IPS-NIHi7 (cell line): ENCODE data around the gene CGNL1.

Experiments used
- DNase-seq: peaks from one replicate; pipeline ENCODE4 v3.0.0; 2012; ENCODE audit warnings: mixed read lengths; ENCODE audit errors: extremely low spot score

The CGNL1 gene

DNA sequence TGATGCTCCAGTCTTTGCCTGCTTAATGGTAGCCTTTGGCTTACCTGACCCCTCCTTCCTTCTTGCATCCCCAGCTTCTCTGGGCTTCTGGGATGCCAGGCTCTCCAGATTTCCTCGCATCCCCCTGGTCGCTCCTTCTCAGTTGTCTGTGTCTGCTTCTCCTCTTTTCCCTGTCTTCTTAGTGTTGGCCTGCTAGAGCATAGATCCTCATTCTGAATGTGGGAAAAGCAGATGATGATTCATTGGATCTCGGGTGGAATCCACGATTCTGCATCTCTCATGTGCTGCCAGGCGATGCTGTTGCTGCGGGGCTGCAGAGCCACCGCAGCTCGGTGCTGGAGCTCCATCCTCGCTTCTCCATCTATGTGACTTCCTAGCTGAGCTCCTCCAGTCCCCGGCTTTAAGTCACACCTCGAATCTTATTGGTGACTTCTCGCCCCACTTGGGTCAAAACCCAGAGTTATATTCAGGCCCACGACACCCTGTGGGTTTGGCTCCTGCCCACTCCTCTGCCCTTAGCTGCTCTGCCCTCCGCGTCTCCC, 47.4 kb downstream of the CGNL1 start:
- no peak for DNase-seq

DNA sequence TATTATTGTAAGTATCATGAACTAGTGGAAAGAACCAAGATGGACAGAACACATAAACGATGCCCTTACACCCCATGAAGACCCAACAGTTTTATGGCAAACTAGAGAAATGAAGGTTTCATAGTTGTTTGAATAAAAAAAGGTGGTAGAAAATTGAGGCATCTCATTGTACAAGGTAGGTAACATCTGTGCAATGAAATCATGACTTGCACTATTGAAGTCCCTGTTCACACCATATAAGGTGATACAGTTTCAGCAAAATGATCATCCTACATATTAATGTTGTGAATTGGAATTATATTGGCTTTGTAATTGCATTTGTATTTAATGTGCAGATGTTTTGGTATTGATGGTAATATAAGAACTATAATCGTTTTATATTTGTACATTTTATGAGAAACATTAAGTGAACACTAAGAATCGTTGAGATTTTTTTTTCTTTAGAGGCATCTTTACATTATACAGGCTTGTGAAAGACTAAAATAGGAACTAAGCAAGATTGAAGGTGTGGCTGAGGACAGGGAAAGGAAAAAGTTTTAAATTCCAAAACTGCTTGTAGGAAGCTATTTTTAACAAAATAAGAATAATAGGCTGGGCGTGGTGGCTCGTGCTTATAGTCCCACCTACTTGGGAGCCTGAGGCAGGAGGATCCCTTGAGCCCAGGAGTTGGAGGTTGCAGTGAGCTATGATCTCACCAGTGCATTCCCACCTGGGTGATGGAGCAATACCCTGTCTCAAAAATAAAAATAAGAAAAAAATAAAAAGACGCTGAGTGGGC, 48.5 kb downstream of the CGNL1 start:
- no peak for DNase-seq

DNA sequence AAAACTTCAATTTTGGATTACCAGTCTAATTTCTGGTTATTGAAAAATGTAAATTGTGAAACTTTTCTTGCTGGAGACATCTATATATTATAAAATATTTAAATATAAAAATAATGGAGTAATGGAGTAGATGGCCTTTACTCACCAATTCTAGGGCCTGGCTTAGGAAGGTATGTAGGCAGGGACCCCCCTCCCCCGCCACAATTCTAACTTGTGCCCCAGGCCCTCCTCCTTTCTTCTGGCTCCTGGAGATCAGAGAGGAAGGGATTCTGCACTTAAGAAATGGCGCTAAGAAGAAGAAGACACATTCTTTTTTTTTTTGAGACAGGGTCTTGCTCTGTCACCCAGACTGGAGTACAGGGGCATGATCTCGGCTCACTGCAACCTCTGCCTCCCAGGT, 49.5 kb downstream of the CGNL1 start:
- no peak for DNase-seq

DNA sequence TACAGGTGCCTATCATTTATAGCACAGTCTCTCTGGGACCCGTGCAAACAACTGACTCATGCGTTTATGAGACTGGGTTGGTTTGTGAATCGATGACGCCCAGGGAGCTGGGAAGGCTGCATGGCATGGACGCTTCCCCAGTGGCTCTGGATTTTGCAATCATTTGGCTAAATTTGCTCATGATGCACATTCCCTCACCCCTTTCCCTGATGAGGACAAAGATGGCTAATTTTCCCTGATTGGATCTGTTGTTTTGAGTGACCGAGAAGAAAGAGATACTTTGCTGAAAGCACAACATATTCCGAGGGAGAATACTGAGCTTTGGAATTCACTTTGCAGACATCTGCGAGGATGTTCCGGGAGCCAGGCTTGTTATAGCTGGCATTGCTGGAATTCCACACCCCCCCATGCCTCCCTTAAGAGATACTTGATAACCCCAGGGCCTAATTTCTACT, 51.1 kb downstream of the CGNL1 start:
- no peak for DNase-seq

DNA sequence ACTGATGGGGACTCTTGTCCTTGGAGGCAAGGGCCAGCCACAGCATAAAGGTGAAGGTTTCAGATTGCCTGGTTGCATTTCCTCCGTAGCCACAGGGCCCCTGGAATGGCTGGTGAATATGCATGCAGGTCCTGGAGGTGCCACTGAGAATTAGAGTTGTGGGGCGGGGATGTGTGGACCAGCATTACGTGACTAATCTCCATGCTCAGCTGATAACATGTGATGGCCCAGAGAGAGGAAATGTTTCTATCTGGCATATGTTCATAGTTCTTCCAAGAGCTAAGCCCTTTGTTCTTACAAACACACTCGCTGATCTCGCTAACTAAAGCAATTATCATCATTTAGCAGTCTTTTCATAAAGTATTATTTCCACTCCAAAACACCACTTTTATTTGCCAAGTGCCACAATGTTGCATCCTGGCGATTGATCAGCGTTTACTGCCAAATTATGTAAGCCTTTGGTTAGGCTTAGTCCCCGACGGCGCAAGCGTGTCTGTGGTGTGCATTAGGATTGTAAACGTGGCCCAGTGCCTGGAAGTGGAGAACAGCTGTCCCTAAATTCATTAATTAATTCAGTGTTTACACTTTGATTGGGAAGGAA, 55.9 kb downstream of the CGNL1 start:
- DNase-seq = peak; percentile 65

DNA sequence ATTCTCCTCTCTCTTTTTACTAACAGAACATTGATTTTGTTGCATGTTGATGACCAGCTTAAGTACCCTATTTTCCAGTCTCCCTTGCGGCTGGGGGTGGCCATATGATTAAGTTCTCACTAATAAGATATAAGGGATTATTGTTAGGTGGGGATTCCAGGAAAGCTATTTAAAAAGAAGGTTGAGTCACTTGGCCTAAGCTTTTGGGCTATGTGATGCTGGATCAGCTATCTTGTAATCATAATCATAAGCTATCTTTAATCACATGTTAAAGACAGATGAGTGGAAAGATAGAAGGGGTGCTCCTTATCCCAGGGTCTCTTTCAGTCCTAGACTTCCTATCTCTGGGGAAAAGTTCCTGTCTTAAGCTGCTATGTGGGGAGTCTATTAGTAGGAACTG, 59.9 kb downstream of the CGNL1 start:
- no peak for DNase-seq

DNA sequence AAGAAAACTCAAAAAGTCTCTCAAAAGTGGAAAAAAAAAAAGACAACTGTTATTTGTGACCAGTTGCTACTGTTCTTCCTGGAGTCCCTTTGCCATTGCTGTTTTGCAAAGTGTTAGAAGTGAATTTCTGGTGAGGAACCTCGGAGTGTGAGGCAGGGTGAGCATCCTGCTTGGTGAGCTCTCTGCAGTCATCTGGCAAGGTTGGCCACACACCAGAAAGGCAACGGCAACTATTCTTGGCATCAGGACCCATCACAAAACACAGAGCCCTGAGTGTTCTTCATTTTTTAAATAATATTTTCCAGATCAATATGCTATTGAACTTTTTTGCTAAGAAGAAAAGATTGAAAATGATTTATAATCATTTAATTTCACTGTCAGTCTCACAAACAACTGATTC, 60.7 kb downstream of the CGNL1 start:
- no peak for DNase-seq

DNA sequence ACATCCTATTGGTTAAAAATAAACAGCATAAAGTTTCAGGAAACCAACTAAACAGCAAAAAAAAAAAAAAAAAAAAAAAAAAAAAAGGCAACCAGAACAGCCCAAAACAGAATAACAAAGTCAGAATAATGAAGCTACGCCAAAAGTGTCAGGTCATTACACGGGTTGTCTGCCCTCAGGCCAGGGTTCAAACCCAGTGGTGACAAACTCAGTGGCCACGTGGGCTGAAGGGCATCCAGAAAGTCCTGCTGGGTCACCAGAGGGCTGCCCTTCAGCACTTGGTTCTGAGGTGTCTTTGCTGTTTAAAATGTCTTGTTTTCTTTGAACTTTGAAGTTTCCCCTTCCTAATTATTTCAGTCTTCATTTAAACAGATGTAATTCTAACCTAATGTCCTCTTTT, 61.3 kb downstream of the CGNL1 start:
- DNase-seq = no peak

DNA sequence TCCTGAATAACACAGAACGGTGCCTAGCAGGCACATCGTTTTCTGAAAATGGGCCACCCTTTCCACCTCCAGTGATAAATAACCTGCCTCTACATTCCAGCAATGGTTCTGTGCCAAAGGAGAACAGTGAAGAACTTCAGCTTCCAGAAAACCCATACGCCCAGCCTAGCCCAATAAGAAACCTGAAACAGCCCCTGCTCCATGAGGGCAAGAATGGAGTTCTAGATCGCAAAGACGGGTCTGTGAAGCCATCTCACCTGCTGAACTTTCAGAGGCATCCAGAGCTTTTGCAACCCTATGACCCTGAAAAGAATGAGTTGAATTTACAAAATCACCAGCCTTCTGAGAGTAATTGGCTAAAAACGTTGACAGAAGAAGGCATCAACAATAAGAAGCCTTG, 61.9 kb downstream of the CGNL1 start:
- no peak for DNase-seq

DNA sequence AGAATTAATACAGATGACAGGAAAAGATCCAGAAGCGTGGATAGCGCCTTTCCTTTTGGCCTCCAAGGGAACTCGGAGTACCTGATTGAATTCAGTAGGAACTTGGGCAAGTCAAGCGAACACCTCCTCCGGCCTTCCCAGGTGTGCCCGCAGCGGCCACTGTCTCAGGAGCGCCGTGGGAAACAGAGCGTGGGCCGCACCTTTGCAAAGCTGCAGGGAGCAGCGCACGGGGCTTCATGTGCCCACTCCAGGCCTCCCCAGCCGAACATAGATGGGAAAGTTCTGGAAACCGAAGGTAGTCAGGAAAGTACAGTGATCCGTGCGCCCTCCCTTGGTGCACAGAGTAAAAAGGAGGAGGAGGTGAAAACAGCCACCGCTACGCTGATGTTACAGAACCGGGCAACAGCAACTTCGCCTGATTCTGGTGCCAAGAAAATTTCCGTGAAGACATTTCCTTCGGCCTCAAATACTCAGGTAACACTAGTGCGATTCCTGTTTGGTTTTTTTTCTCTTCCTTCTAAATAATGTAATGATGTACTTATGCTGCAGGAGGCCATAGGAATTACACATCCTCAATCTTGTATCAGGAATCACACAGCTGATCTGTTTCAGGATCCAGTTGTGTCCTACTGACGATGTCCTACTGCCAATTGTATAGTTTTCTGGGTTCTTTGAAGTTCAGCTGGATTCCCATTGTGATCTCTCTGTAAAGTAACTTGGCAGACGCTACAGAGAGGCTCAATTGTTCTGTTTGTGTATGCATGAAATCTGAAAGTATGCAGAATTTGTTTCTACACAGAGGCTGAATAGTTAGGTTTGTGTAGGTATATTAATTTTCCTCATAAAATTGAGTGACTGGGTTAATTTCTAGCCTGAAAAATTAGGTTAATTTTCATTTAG, 63.1 kb downstream of the CGNL1 start:
- DNase-seq = no peak

DNA sequence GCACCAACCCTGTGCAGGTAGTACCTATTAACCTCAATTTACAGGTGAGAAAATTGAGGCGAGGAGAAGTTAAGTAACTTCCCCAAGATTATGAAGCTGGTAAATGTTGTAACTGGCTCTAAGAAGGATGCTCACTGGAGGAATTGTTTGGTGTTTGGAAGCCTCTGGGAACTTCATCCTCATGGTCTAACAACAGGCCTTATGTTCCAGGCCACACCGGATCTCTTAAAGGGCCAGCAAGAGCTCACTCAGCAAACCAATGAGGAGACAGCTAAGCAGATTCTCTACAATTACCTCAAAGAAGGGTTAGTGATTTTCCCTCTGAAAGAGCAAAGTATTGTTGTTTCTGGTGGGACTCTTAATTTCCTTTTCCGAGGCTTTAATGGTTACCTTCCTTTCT, 63.9 kb downstream of the CGNL1 start:
- no peak for DNase-seq

DNA sequence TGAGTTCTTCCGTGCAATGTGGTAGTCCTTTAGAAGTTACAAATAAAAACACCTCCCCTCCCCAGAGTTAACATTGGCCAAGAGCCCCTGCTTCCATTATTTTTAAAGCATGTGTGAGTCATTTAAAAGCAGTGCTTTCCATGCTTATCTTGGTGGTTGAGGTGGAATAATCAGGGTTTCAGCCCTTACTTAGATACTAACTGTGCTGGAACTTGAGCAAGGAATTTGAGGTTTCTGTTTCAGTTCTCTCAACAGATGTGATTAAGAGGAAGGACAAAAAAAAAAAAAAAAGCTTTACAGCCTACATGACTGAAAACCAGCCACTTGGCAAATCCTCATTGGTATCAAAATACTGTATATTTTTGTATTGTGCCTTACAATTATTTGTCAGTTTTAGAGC, 64.5 kb downstream of the CGNL1 start:
- DNase-seq = no peak

DNA sequence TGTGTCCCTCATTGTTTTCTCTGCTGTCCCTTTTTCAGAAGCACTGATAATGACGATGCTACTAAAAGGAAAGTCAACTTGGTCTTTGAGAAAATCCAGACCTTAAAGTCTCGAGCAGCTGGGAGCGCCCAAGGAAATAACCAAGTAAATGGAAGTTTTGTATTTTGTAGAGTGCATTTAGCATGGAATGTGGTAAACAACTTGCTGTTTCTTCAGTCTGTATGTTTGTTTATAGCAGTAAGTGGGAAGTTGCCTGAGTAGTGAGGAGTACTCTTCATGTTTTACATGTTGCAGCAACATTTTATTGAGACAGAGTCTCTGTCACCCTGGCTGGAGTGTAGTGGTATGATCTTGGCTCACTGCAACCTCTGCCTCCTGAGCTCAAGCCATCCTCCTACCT, 66.0 kb downstream of the CGNL1 start:
- DNase-seq = no peak

DNA sequence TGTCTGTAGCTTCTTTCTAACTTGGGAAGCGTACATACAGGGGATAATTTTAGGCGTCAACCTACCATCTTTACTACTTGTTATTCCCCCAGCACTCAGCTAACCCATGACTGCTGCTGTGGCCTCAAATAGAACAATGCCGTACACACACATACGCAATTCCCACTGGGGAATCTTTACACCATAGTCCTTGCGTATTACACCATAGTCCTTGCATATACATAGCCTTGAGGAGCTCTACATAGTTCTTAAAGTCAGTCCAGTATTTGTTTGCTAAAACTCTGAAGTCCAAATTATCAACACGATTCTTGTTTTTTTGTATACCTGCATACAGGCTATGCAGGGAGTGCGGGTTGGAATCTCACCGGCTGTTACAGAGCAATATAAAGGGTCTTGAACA, 67.2 kb downstream of the CGNL1 start:
- DNase-seq = no peak

DNA sequence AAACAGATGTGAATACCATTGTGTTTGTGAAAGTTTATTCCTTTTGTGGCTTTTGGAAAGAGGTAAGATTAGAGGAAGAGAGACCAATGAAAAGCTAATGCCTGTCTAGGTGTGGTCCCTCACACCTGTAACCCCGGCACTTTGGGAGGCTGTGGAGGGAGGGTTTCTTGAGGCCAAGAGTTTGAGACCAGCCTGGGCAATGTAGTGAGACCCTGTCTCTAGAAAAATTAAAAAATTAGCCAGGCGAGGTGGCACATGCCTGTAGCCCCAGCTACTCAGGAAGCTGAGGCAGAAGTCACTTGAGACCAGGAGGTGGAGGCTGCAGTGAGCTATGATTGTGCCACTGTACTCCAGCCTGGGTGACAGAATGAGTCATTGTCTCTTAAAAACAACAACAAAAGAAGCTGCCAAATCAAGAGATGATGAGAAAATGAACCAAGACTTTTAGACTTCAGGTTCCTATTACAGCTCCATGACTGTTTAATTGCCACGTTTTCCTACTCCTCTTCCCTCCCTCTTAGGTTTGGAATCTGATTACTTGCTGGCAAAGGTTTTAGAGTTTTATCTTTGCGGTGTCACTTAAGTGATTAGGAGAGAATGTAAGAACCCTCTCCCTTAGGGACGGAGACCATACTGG, 68.7 kb downstream of the CGNL1 start:
- DNase-seq = no peak

DNA sequence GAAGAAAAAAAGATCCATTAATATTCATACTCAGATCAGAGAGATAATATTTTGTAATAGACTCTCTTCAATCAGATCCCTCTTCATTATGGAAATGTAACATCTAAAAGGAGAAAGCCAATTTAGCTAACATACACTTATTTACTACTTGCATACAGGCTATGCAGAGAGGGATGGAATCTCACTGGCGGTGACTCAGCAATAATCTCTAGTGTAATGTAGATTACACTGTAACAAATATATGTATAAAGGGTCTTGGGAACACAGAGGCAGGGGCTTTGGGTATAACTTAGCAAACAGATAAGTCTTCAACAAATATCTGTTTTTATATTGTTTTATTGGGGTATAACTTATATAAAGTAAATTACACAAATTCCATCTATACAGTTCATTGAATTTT, 69.6 kb downstream of the CGNL1 start:
- no peak for DNase-seq

DNA sequence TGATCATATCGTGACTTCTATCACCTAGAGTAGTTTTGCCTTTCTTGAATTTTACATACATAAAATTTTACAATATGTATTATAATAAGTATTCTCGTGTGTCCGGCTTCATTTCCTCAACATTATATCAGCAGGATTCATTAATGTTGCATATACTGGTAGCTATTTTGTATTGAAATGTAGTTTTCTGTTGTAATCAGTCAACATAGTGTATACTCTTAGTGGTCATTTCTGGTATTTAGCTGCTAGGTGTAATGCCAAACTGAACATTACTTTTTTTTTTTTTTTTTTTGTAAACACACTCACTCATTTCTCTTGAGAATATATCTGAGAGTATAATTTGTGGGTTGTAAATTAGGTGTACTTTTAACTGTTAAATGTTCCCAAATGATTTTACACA, 70.1 kb downstream of the CGNL1 start:
- no peak for DNase-seq

DNA sequence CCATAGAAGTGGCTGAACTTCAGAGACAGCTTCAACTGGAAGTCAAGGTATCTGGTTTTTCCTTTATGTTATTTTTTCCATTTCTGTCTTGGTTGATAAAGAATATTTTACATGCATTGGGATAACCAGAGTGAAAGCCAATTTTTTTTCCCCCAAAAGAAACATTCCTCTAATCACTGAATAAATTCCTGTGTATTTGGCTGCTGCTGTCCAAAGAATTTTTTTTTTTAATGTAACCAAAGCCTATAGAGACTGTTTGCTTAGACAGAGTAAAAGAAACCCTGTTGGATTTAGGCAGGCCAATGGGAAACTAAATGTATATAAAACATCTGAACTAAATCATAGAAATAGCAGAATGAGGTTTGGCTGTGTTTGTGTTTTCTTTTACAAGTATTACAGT, 75.2 kb downstream of the CGNL1 start:
- DNase-seq = no peak

DNA sequence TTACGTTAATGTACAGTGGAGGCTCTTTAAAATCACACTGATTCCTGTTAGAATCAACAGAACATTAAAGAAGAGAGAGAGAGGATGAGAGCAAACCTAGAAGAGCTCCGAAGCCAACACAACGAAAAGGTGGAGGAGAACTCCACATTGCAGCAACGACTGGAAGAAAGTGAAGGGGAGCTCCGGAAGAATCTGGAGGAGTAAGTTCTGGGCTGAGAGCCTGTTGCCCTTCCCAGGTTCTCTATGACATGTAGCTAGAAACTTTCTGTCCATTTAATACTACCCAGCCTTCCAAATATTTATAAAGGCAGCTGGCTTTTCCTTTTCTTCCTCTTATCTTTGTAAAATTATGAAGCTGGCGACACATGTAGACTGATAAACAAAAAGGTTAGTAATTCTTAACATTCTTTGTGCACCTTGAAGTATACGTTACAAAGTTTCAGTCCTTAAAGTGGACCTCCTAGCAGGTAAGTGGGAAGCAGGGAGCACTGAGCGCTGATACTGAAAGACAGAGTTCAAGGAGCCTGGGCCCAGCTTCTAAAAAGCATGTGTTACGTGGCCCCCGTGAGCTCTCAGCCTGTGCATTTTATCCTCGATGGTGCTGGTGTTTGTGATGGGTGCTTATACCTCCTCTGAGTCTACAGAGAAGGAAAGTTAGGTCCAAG, 75.9 kb downstream of the CGNL1 start:
- DNase-seq = no peak

DNA sequence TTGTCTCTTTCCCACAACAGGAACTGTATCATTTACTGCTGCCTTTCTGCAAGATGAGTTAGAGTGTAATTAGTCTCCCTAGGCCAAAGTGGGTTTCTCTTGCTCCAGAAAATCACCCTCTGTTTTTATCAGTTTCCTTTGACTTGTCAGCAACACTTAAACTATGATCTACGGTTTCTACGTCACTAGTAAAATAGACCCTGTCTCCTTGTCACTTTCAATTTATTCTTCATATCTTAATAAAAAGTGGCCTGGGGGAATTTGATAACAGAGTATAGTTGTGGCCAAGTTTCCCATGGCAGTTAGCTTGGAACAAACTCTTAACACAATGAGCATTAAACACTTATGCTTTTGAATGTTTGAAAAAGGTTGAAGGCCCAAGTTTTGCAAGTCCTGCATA, 79.6 kb downstream of the CGNL1 start:
- DNase-seq = no peak

DNA sequence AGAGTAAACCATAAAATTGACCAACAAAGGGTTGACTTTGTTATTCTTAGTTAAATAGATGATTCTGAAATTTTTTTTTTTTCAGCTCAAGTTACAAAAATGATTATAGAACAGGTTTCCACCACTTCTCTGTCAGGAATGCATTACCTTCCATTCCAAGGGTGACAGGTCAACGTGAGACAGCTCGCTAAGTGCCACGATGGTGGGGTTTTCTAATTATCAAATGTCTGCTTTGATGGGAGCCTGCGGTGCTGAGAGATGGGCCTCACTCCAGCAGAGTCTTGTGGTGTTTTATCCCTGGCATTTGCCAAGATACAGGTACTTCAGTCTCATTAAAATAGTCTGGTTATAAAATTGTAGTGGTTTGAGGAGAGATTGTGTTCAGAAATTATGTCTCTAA, 80.3 kb downstream of the CGNL1 start:
- DNase-seq = no peak
